Trophoblast cell (in vitro differentiated cells and primary cell): ENCODE measurements around the gene LYPD3.
A peak's percentile ranks its signal among the peaks of the same experiment; 100 is the strongest.

ENCODE experiments used
- DNase-seq, 2 donors: peaks; one replicate each; pipeline ENCODE4 v3.0.0-alpha.2; 2016
- H2AFZ ChIP-seq: 2 replicates; pipeline ENCODE4 v1.6.1; 2013; ENCODE audit warnings: low read length, moderate library complexity, mild to moderate bottlenecking; ENCODE audit not compliant: insufficient read depth, poor library complexity
- H2AK5ac ChIP-seq: 2 replicates; pipeline ENCODE4 v1.6.1; 2013; ENCODE audit warnings: mild to moderate bottlenecking, low read length
- H2BK120ac ChIP-seq: 2 replicates; pipeline ENCODE4 v1.6.1; 2013; ENCODE audit warnings: low read length, mild to moderate bottlenecking, moderate library complexity; ENCODE audit not compliant: insufficient read depth, poor library complexity
- H2BK12ac ChIP-seq: 2 replicates; pipeline ENCODE4 v1.6.1; 2013; ENCODE audit warnings: mild to moderate bottlenecking, low read length, moderate library complexity
- H2BK5ac ChIP-seq: 2 replicates; pipeline ENCODE4 v1.6.1; 2013; ENCODE audit warnings: low read length, low read depth, moderate library complexity, mild to moderate bottlenecking; ENCODE audit not compliant: poor library complexity
- H3K14ac ChIP-seq: 2 replicates; pipeline ENCODE4 v1.6.1; 2013; ENCODE audit warnings: mild to moderate bottlenecking, low read length
- H3K18ac ChIP-seq: 2 replicates; pipeline ENCODE4 v1.6.1; 2013; ENCODE audit warnings: mild to moderate bottlenecking, low read length
- H3K23ac ChIP-seq: 2 replicates; pipeline ENCODE4 v1.6.1; 2013; ENCODE audit warnings: low read length
- H3K27ac ChIP-seq: 2 replicates; pipeline ENCODE4 v1.5.1; 2013; ENCODE audit warnings: low read depth, mild to moderate bottlenecking, inconsistent platforms, low read length, moderate library complexity
- H3K27me3 ChIP-seq: 2 replicates; pipeline ENCODE4 v1.6.1; 2013; ENCODE audit warnings: inconsistent platforms, mild to moderate bottlenecking, low read length, moderate library complexity; ENCODE audit not compliant: insufficient read depth
- H3K36me3 ChIP-seq, 2 experiments: 1 replicate in 1 of 2; 2 replicates in 1 of 2; pipeline ENCODE4 v1.6.1; 2013; ENCODE audit warnings: low read length in 2 of 2, mild to moderate bottlenecking in 2 of 2, moderate library complexity in 1 of 2; ENCODE audit not compliant: insufficient read depth in 2 of 2, control insufficient read depth in 1 of 2
- H3K4ac ChIP-seq: 2 replicates; pipeline ENCODE4 v1.6.1; 2013; ENCODE audit warnings: low read depth, mild to moderate bottlenecking, low read length, moderate library complexity
- H3K4me1 ChIP-seq, 2 experiments: 1 replicate in 1 of 2; 2 replicates in 1 of 2; pipeline ENCODE4 v1.6.1; 2013; ENCODE audit warnings: low read length in 2 of 2, mild to moderate bottlenecking in 2 of 2, moderate library complexity in 1 of 2; ENCODE audit not compliant: insufficient read depth in 2 of 2, control insufficient read depth in 1 of 2
- H3K4me2 ChIP-seq: 2 replicates; pipeline ENCODE4 v1.6.1; 2013; ENCODE audit warnings: inconsistent platforms, mild to moderate bottlenecking, low read length, moderate library complexity
- H3K4me3 ChIP-seq: 2 replicates; pipeline ENCODE4 v1.5.1; 2013; ENCODE audit warnings: mild to moderate bottlenecking, low read depth, low read length, inconsistent platforms
- H3K79me1 ChIP-seq: one replicate; pipeline ENCODE4 v1.6.1; 2013; ENCODE audit warnings: low read length
- H3K79me2 ChIP-seq: 2 replicates; pipeline ENCODE4 v1.6.1; 2013; ENCODE audit warnings: low read length, mild to moderate bottlenecking; ENCODE audit not compliant: control insufficient read depth, insufficient read depth, poor library complexity
- H3K9ac ChIP-seq: 2 replicates; pipeline ENCODE4 v1.6.1; 2013; ENCODE audit warnings: mild to moderate bottlenecking, low read length
- H3K9me3 ChIP-seq: 2 replicates; pipeline ENCODE4 v1.6.1; 2013; ENCODE audit warnings: low read depth, mild to moderate bottlenecking, control low read depth, inconsistent platforms, low read length; ENCODE audit not compliant: insufficient read depth
- H4K12ac ChIP-seq: 2 replicates; pipeline ENCODE4 v1.6.1; 2013; ENCODE audit warnings: low read depth, mild to moderate bottlenecking, low read length, moderate library complexity
- H4K8ac ChIP-seq: 2 replicates; pipeline ENCODE4 v1.6.1; 2013; ENCODE audit warnings: low read depth, mild to moderate bottlenecking, low read length, moderate library complexity
- H4K91ac ChIP-seq: one replicate; pipeline ENCODE4 v1.6.1; 2013; ENCODE audit warnings: low read depth, mild to moderate bottlenecking, low read length, moderate library complexity
- WGBS: extraction: QIAGEN DNeasy Blood & Tissue Kit; methylation state at CpG from one replicate; pipeline ENCODE4 v1.1.7; 2013; ENCODE audit warnings: missing lambda C conversion rate; ENCODE audit not compliant: insufficient read length, insufficient coverage; ENCODE audit errors: extremely low coverage; 5-methylcytosine and 5-hydroxymethylcytosine counted together

The LYPD3 gene

GRCh38 chr19:43464134-43464775 is 1.2 kb downstream of the LYPD3 start:
- Histone ChIP-seq H3K14ac (no peak overlapping the region), H3K9me3 (peaks cover 2% of the 10 kb centered on the region), H3K9ac (no peak overlapping the region), H2BK120ac (no peak overlapping the region), H3K27ac (no peak overlapping the region), H2BK5ac (no peak overlapping the region), H4K91ac (no peak overlapping the region), H4K12ac (no peak overlapping the region), H3K4ac (no peak overlapping the region), H2AFZ (peak overlapping the region; percentile 80), H2BK12ac (no peak overlapping the region), H3K4me3 (peak overlapping the region; percentile 76), H3K79me2 (peaks cover 2% of the 10 kb centered on the region), H3K23ac (no peak overlapping the region), H3K4me2 (peak overlapping the region; percentile 83), H3K79me1 (peaks cover 9% of the 10 kb centered on the region), H3K27me3 (no peaks in the 10 kb centered on the region), H3K18ac (no peak overlapping the region), H4K8ac (peak overlapping the region; percentile 40), H3K36me3 (no peaks in the 10 kb centered on the region), H2AK5ac (no peak overlapping the region), H3K4me1 (peaks cover 7 to 23% of the 10 kb centered on the region in 2 experiments)
- DNase-seq = no peak
- no CpG with 5 or more reads among the region's 33 CpGs for WGBS

- H4K91ac ChIP-seq = no peak overlapping the region
- H4K12ac ChIP-seq = no peak overlapping the region
- H2AFZ ChIP-seq = peak overlapping the region; percentile 80
- H3K4ac ChIP-seq = no peak overlapping the region
- no peak overlapping the region for H3K18ac ChIP-seq
- peaks cover 9% of the 10 kb centered on the region for H3K79me1 ChIP-seq
- no peak overlapping the region for H3K14ac ChIP-seq
- peak overlapping the region; percentile 22 for H2BK5ac ChIP-seq
- H4K8ac ChIP-seq = peak overlapping the region; percentile 40
- H3K9ac ChIP-seq = no peak overlapping the region
- H2BK12ac ChIP-seq = no peak overlapping the region
- H2AK5ac ChIP-seq = no peak overlapping the region
- peak overlapping the region; percentile 83 for H3K4me2 ChIP-seq
- peaks cover 2% of the 10 kb centered on the region for H3K9me3 ChIP-seq
- DNase-seq = peak; percentile 93
- H3K79me2 ChIP-seq = peaks cover 2% of the 10 kb centered on the region
- no peaks in the 10 kb centered on the region for H3K36me3 ChIP-seq
- peaks cover 7 to 23% of the 10 kb centered on the region in 2 experiments for H3K4me1 ChIP-seq
- peak overlapping the region; percentile 76 for H3K4me3 ChIP-seq
- H2BK120ac ChIP-seq = no peak overlapping the region
- no peaks in the 10 kb centered on the region for H3K27me3 ChIP-seq
- no peak overlapping the region for H3K27ac ChIP-seq
- WGBS = no CpG with 5 or more reads among the region's 57 CpGs
- no peak overlapping the region for H3K23ac ChIP-seq
These were observed 1.9 kb downstream of the LYPD3 start for GRCh38 chr19:43463381-43464133.

- Histone ChIP-seq H4K91ac (no peak overlapping the region), H3K4me3 (peak overlapping the region; percentile 59), H3K23ac (no peak overlapping the region), H3K27me3 (no peaks in the 10 kb centered on the region), H3K4me2 (peak overlapping the region; percentile 60), H3K36me3 (no peaks in the 10 kb centered on the region), H4K12ac (peak overlapping the region; percentile 21), H3K18ac (no peak overlapping the region), H2AFZ (peak overlapping the region; percentile 30), H3K27ac (no peak overlapping the region), H2AK5ac (no peak overlapping the region), H2BK120ac (no peak overlapping the region), H3K4me1 (peaks cover 7 to 23% of the 10 kb centered on the region in 2 experiments), H3K9ac (no peak overlapping the region), H3K9me3 (peaks cover 2% of the 10 kb centered on the region), H2BK12ac (no peak overlapping the region), H3K14ac (no peak overlapping the region), H3K4ac (no peak overlapping the region), H3K79me1 (peaks cover 9% of the 10 kb centered on the region), H4K8ac (peak overlapping the region; percentile 38), H3K79me2 (peaks cover 2% of the 10 kb centered on the region), H2BK5ac (no peak overlapping the region)
- WGBS = no CpG with 5 or more reads among the region's 33 CpGs
- no peak for DNase-seq
These were observed 2.5 kb downstream of the LYPD3 start for GRCh38 chr19:43462785-43463380.

DNA sequence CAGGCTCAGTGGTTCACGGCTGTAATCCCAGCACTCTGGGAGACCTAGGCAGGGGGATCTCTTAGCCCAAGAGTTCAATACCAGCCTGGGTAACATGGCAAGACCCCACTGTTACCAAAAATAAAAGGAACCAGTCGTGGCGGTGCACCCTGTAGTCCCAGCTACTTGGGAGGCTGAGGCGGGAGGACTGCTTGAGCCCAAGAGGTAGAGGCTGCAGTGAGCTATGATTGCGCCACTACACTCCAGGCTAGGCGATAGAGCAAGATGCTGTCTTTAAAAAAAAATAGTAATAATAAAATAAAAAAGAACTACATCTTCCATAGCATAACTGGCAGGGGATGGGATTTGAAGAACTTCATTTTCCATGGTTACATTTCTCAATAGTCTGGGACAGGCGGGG is 3.0 kb downstream of the LYPD3 start:
- H4K8ac ChIP-seq = no peak overlapping the region
- H3K4me3 ChIP-seq = no peak overlapping the region
- H3K36me3 ChIP-seq = no peaks in the 10 kb centered on the region
- no peak overlapping the region for H3K14ac ChIP-seq
- H2BK12ac ChIP-seq = no peak overlapping the region
- no peak overlapping the region for H3K23ac ChIP-seq
- H3K18ac ChIP-seq = no peak overlapping the region
- no peak overlapping the region for H4K91ac ChIP-seq
- H3K79me2 ChIP-seq = peaks cover 2% of the 10 kb centered on the region
- H3K9me3 ChIP-seq = peaks cover 2% of the 10 kb centered on the region
- no CpG with 5 or more reads among the region's 7 CpGs for WGBS
- H4K12ac ChIP-seq = no peak overlapping the region
- H2AK5ac ChIP-seq = no peak overlapping the region
- no peak overlapping the region for H2AFZ ChIP-seq
- H3K27ac ChIP-seq = no peak overlapping the region
- no peak overlapping the region for H2BK5ac ChIP-seq
- H3K4ac ChIP-seq = no peak overlapping the region
- peaks cover 9% of the 10 kb centered on the region for H3K79me1 ChIP-seq
- DNase-seq = no peak
- no peaks in the 10 kb centered on the region for H3K27me3 ChIP-seq
- peaks cover 7 to 23% of the 10 kb centered on the region in 2 experiments for H3K4me1 ChIP-seq
- no peak overlapping the region for H3K9ac ChIP-seq
- H3K4me2 ChIP-seq = no peak overlapping the region
- no peak overlapping the region for H2BK120ac ChIP-seq
